Measurements from ENCODE around the gene L3MBTL4.

Gene L3MBTL4

GRCh38 chr18:6374935-6375529 lies 39.7 kb downstream of the L3MBTL4 start:
- no peak for DNase-seq (ENCODE audit: low read depth)
- TF ChIP-seq CTCF (IDR thresholded peaks at IDR 0.05; ENCODE audit: insufficient read depth, low read depth, low read length, missing control alignments): no peak
- H3K4me3 ChIP-seq (ENCODE audit: low read depth, low read length): no peak overlapping the region

- no peak for TF ChIP-seq CTCF (IDR thresholded peaks at IDR 0.05; ENCODE audit: insufficient read depth, low read depth, low read length, missing control alignments)
- no peak for DNase-seq (ENCODE audit: low read depth)
- H3K4me3 ChIP-seq (ENCODE audit: low read depth, low read length): no peak overlapping the region
Measured at GRCh38 chr18:6374340-6374739, 40.4 kb downstream of the L3MBTL4 start.

GRCh38 chr18:6373187-6373586 lies 41.5 kb downstream of the L3MBTL4 start:
- H3K4me3 ChIP-seq (ENCODE audit: low read depth, low read length): no peak overlapping the region
- no peak for DNase-seq (ENCODE audit: low read depth)
- TF ChIP-seq CTCF (IDR thresholded peaks at IDR 0.05; ENCODE audit: insufficient read depth, low read depth, low read length, missing control alignments): no peak

DNA sequence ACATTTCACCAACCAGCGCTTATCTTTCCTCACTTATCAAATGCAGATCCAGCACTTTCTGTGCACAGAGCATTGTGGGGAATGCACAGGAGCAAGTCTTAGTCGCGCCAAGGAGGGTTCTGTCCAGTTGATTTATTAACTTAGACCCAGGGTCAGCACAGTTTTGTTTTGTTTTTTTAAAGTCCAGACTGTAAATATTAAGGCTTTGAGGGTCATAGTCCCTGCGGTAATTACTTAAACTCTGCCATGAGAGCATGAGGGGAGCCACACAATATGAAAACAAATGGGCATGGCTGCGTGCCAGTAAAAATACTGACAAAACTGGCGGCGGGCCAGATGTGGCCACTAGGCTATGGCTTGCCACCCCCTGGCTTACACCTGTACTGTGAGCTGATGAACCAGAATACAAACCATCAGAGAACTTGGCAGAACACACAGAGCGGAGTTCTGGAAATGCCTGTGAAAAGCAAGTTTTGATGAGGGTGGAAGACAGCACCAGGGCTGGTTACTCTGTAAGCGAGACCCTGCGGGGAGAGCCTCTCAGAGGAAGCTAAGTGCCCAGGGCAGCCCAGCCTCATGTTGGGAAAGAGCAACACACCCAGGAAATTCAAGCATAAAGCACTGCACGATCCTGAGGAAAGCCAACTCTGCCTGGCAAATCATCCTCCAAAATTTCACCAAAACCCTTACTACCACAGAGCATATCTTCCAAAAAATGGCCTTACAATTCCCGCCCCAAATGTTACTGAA lies 43.6 kb downstream of the L3MBTL4 start:
- H3K4me3 ChIP-seq (ENCODE audit: low read depth, low read length): no peak overlapping the region
- TF ChIP-seq CTCF (IDR thresholded peaks at IDR 0.05; ENCODE audit: insufficient read depth, low read depth, low read length, missing control alignments): no peak
- no peak for DNase-seq (ENCODE audit: low read depth)

DNA sequence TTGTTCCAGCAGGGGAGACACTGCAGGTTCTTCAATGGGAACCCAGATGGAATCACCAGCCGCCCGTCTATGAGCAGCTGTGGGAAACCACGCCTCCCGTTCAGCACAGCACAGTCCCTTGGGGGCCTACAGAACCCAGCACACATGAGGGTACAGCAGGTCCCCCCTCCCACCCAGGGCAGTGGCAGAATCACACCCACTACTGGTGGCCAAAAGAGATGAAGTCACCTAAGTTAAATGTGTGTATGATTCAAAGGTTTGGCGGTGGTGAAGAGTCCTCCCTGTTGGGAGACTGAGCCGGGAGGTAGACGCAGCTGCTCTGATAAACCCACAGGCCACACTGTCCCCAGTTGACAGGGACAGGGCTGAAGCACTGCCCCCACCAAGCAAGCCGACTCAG lies 44.3 kb downstream of the L3MBTL4 start:
- no peak for TF ChIP-seq CTCF (IDR thresholded peaks at IDR 0.05; ENCODE audit: insufficient read depth, low read depth, low read length, missing control alignments)
- no peak overlapping the region for H3K4me3 ChIP-seq (ENCODE audit: low read depth, low read length)
- no peak for DNase-seq (ENCODE audit: low read depth)

- no peak for DNase-seq (ENCODE audit: low read depth)
- H3K4me3 ChIP-seq (ENCODE audit: low read depth, low read length): no peak overlapping the region
- no peak for TF ChIP-seq CTCF (IDR thresholded peaks at IDR 0.05; ENCODE audit: insufficient read depth, low read depth, low read length, missing control alignments)
Measured at GRCh38 chr18:6368017-6368416, 46.7 kb downstream of the L3MBTL4 start.

DNA sequence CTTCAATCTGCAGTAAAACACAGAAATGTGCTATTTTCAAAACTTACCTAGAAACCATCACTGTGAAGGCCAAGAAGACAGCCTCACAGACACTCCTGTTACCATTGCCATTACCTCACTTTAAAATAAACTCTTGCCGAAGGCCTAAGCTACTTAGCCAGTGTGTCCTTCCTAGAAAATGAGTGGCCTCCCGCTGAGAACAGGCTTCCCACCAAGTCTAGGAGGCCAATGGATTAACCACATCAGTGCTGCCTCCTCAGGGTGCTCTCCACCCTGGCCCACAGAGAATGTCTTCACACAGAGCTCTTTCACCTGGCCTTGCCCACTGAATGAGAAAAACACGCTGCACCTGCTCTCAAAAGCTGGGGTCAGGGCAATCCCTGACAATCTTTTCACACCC lies 47.5 kb downstream of the L3MBTL4 start:
- TF ChIP-seq CTCF (IDR thresholded peaks at IDR 0.05; ENCODE audit: insufficient read depth, low read depth, low read length, missing control alignments): no peak
- H3K4me3 ChIP-seq (ENCODE audit: low read depth, low read length): no peak overlapping the region
- no peak for DNase-seq (ENCODE audit: low read depth)

All from GM12865 (cell line).